CD14-positive monocyte (primary cell): Measurements from ENCODE around the gene SAMHD1. TPM values are rescaled to one million over a fixed set of nuclear protein-coding genes. Genes with fewer than 3 reads are reported as not detected.
A peak's percentile ranks its signal among the peaks of the same experiment; 100 is the strongest.

ENCODE experiments used
- DNase-seq, 3 donors: peaks; one replicate each; pipeline ENCODE4 v3.0.0-alpha.2; 2011 to 2022
- H2AFZ ChIP-seq: 2 replicates; pipeline ENCODE4 v1.6.0; 2012; ENCODE audit warnings: mild to moderate bottlenecking, low read depth, low read length, inconsistent platforms; ENCODE audit not compliant: insufficient read depth, poor library complexity, severe bottlenecking
- H3K27ac ChIP-seq, 2 donors: 1 replicate in 1 of 2; 2 replicates in 1 of 2; pipeline ENCODE4 v1.5.1; 2012 to 2013; ENCODE audit warnings: low read length in 2 of 2, control low read depth in 1 of 2, inconsistent platforms in 1 of 2, low read depth in 1 of 2, mild to moderate bottlenecking in 1 of 2
- H3K27me3 ChIP-seq, 2 donors: one replicate each; pipeline versions ENCODE4 v1.6.0 to v1.6.1; 2011 to 2013; ENCODE audit warnings: low read length in 2 of 2; ENCODE audit not compliant: control insufficient read depth in 2 of 2, insufficient read depth in 2 of 2
- H3K36me3 ChIP-seq, 2 donors: replicated peaks in 1 of 2; 1 replicate in 1 of 2; 2 replicates in 1 of 2; pipeline versions ENCODE4 v1.5.1 to v1.6.1; 2012 to 2013; ENCODE audit warnings: low read length in 2 of 2, control low read depth in 1 of 2, inconsistent platforms in 1 of 2, mild to moderate bottlenecking in 1 of 2; ENCODE audit not compliant: insufficient read depth in 2 of 2, control insufficient read depth in 1 of 2
- H3K4me1 ChIP-seq, 2 donors: 1 replicate in 1 of 2; 2 replicates in 1 of 2; pipeline versions ENCODE4 v1.5.1 to v1.6.1; 2012 to 2013; ENCODE audit warnings: low read length in 2 of 2, control low read depth in 1 of 2, inconsistent platforms in 1 of 2, mild to moderate bottlenecking in 1 of 2, moderate library complexity in 1 of 2; ENCODE audit not compliant: insufficient read depth in 2 of 2, control insufficient read depth in 1 of 2
- H3K4me2 ChIP-seq: replicated peaks from 2 replicates; pipeline ENCODE3; 2012; ENCODE audit warnings: low read length, moderate library complexity, mild to moderate bottlenecking; ENCODE audit not compliant: poor library complexity, severe bottlenecking; ENCODE audit errors: extremely low read depth
- H3K4me3 ChIP-seq, 3 experiments: fragments of 200-600 bp in 1 of 3; sonication (generic) in 1 of 3; replicated peaks in 1 of 3; 1 replicate in 2 of 3; 2 replicates in 1 of 3; pipeline ENCODE4 v1.5.1; 2011 to 2013; ENCODE audit warnings: low read length in 3 of 3, mild to moderate bottlenecking in 3 of 3, control low read depth in 2 of 3, low read depth in 2 of 3, inconsistent platforms in 1 of 3, moderate library complexity in 1 of 3
- H3K79me2 ChIP-seq: 2 replicates; pipeline ENCODE4 v1.6.0; 2012; ENCODE audit warnings: mild to moderate bottlenecking, control low read depth, inconsistent platforms, low read length, moderate library complexity; ENCODE audit not compliant: insufficient read depth
- H3K9ac ChIP-seq: 2 replicates; pipeline ENCODE4 v1.6.0; 2017; ENCODE audit warnings: low read length, mild to moderate bottlenecking; ENCODE audit not compliant: insufficient read depth, poor library complexity, severe bottlenecking
- H3K9me3 ChIP-seq, 2 donors: replicated peaks in 1 of 2; 1 replicate in 1 of 2; 2 replicates in 1 of 2; pipeline versions ENCODE4 v1.5.1 to v1.6.1; 2012 to 2013; ENCODE audit warnings: low read length in 2 of 2, control low read depth in 1 of 2; ENCODE audit not compliant: control insufficient read depth in 1 of 2, insufficient read depth in 1 of 2
- H4K20me1 ChIP-seq: 2 replicates; pipeline ENCODE4 v1.6.0; 2012; ENCODE audit warnings: mild to moderate bottlenecking, low read length, control low read depth, moderate library complexity; ENCODE audit not compliant: insufficient read depth
- H3K27ac Mint-ChIP-seq, 7 donors: one replicate each; pipeline ENCODE4 v1.8.0; 2020; ENCODE audit warnings: mild to moderate bottlenecking in 7 of 7, mixed read lengths in 7 of 7, moderate library complexity in 6 of 7, inconsistent platforms in 2 of 7
- H3K27me3 Mint-ChIP-seq, 3 donors: one replicate each; pipeline ENCODE4 v1.8.0; 2021 to 2022; ENCODE audit warnings: low read depth in 3 of 3, mild to moderate bottlenecking in 3 of 3, mixed read lengths in 3 of 3, moderate library complexity in 3 of 3, inconsistent platforms in 1 of 3
- H3K36me3 Mint-ChIP-seq, 2 donors: one replicate each; pipeline ENCODE4 v1.8.0; 2020; ENCODE audit warnings: mixed read lengths in 2 of 2, inconsistent platforms in 1 of 2, mild to moderate bottlenecking in 1 of 2
- H3K4me1 Mint-ChIP-seq: one replicate; pipeline ENCODE4 v1.8.0; 2020; ENCODE audit warnings: mild to moderate bottlenecking, mixed read lengths
- H3K4me3 Mint-ChIP-seq, 2 donors: one replicate each; pipeline ENCODE4 v1.8.0; 2020; ENCODE audit warnings: mild to moderate bottlenecking in 2 of 2, mixed read lengths in 2 of 2, moderate library complexity in 1 of 2
- H3K9me3 Mint-ChIP-seq, 7 donors: one replicate each; pipeline ENCODE4 v1.8.0; 2020 to 2022; ENCODE audit warnings: mixed read lengths in 7 of 7, mild to moderate bottlenecking in 6 of 7, moderate library complexity in 6 of 7, inconsistent platforms in 2 of 7
- CTCF ChIP-seq: fragments of 200-600 bp; IDR thresholded peaks from one replicate; pipeline ENCODE4 v1.8.0; 2022; ENCODE audit warnings: antibody characterized with exemption, mild to moderate bottlenecking
- WGBS: methylation state at CpG from one replicate; pipeline ENCODE4 v1.1.5; 2013; ENCODE audit warnings: missing lambda C conversion rate; ENCODE audit not compliant: insufficient coverage; 5-methylcytosine and 5-hydroxymethylcytosine counted together
- intact Hi-C, 2 donors: fragments of 100-400 bp; cut with micrococcal nuclease; formaldehyde crosslinking; loops; one replicate each; pipeline versions ENCODE4 v1.15.0 to v1.15.1; 2023
- polyA plus RNA-seq, 3 donors: library from polyadenylated mRNA; depleted of rRNA in 1 of 3; unstranded in 2 of 3; stranded (reverse) in 1 of 3; fragments of 300-500 nt in 2 of 3; fragments of >200 nt in 1 of 3; fragmentation: Illumina TruSeq in 2 of 3; gene quantifications; 1 replicate in 2 of 3; 2 replicates in 1 of 3; pipeline ENCODE4 v1.2.3, GENCODE V29; 2012 to 2021

Gene SAMHD1
- polyA plus RNA-seq, 3 donors = 232 to 796 (median 590) TPM

- H3K9me3 Mint-ChIP-seq = peaks cover 0 to 5% (median 3%) of the 10 kb centered on the region in 7 donors
These were observed 100.7 kb downstream of the SAMHD1 start for GRCh38 chr20:36850759-36851158.

GRCh38 chr20:36849333-36850065 lies 102.0 kb downstream of the SAMHD1 start:
- Histone ChIP-seq H3K79me2 (peaks cover 4% of the 10 kb centered on the region), H3K27ac (no peak overlapping the region), H3K36me3 (peaks cover 3 to 7% of the 10 kb centered on the region in 2 donors), H3K27me3 (no peaks in the 10 kb centered on the region), H3K4me2 (no peak overlapping the region), H3K9ac (no peak overlapping the region), H3K9me3 (no peaks in the 10 kb centered on the region), H4K20me1 (peaks cover 22% of the 10 kb centered on the region), H2AFZ (no peak overlapping the region), H3K4me1 (peaks cover 5 to 17% of the 10 kb centered on the region in 2 donors), H3K4me3 (no peak overlapping the region)
- H3K27me3 Mint-ChIP-seq = peaks cover 0 to 3% (median 0%) of the 10 kb centered on the region in 3 donors
- H3K4me1 Mint-ChIP-seq = peaks cover 23% of the 10 kb centered on the region
- no peak overlapping the region for H3K4me3 Mint-ChIP-seq
- H3K36me3 Mint-ChIP-seq = peaks cover 4 to 16% of the 10 kb centered on the region in 2 donors
- H3K27ac Mint-ChIP-seq = peak overlapping the region in 4 of 7 donors; percentile 26 to 79 (median 60)
- TF ChIP-seq CTCF = no peak
- WGBS = 81% methylated on average over 7 of the region's 9 CpGs
- intact Hi-C loops = no loop called here
- DNase-seq = no peak
- peaks cover 0 to 5% (median 3%) of the 10 kb centered on the region in 7 donors for H3K9me3 Mint-ChIP-seq

More at GRCh38 chr20:36850759-36851158, 100.7 kb downstream of the SAMHD1 start:
- Histone ChIP-seq H3K9ac (no peak overlapping the region), H2AFZ (no peak overlapping the region), H3K9me3 (no peaks in the 10 kb centered on the region), H3K4me2 (no peak overlapping the region), H3K4me1 (peaks cover 0 to 9% of the 10 kb centered on the region in 2 donors), H3K27me3 (no peaks in the 10 kb centered on the region), H3K36me3 (peaks cover 3 to 7% of the 10 kb centered on the region in 2 donors), H3K79me2 (peaks cover 4% of the 10 kb centered on the region), H4K20me1 (peaks cover 33% of the 10 kb centered on the region), H3K4me3 (no peak overlapping the region), H3K27ac (no peak overlapping the region)
- Mint-ChIP-seq H3K4me1 (peaks cover 19% of the 10 kb centered on the region), H3K4me3 (no peak overlapping the region), H3K36me3 (peaks cover 4 to 16% of the 10 kb centered on the region in 2 donors), H3K27me3 (peaks cover 0 to 3% (median 0%) of the 10 kb centered on the region in 3 donors), H3K27ac (peak overlapping the region in 1 of 7 donors; percentile 54)
- DNase-seq = no peak
- 98% methylated on average over 6 of the region's 6 CpGs for WGBS
- intact Hi-C loops = no loop called here
- no peak for TF ChIP-seq CTCF
